Measurements from ENCODE around the gene ZBTB7C. TPM values are rescaled to one million over a fixed set of nuclear protein-coding genes. Genes with fewer than 3 reads are reported as not detected.

ZBTB7C gene
- total RNA-seq, 5 donors from 2014 or later (not counting 1 experiment from before 2014, with no cell fraction given), result 0.06 TPM; not detected in 4

GRCh38 chr18:48387300-48387699 lies 21.9 kb downstream of the ZBTB7C start:
- Histone ChIP-seq H3K27me3 (replicated peaks in 1 of 2; ENCODE audit: control insufficient read depth in 2 of 2, extremely low read depth in 1 of 2, insufficient read depth in 2 of 2, low read length in 1 of 2) (peaks cover 2 to 20% of the 10 kb centered on the region in 2 experiments), H3K27ac (ENCODE audit: low read length) (no peak overlapping the region), H3K4me1 (ENCODE audit: control insufficient read depth in 1 of 2, extremely low read depth in 1 of 2, insufficient read depth in 2 of 2, low read length in 2 of 2) (no peaks in the 10 kb centered on the region), H3K4me3 (ENCODE audit: control insufficient read depth in 1 of 2, extremely low read depth in 1 of 2, low read length in 1 of 2) (no peak overlapping the region), H3K36me3 (ENCODE audit: control insufficient read depth in 2 of 2, extremely low read depth in 1 of 2, insufficient read depth in 1 of 2, low read length in 1 of 2) (no peaks in the 10 kb centered on the region), H3K9me3 (no peaks in the 10 kb centered on the region)
- Mint-ChIP-seq H3K27me3 (peaks cover 41 to 49% of the 10 kb centered on the region in 2 donors), H3K4me1 (no peaks in the 10 kb centered on the region), H3K9me3 (no peaks in the 10 kb centered on the region), H3K36me3 (no peaks in the 10 kb centered on the region), H3K27ac (no peak overlapping the region), H3K4me3 (no peak overlapping the region)
- CTCF ChIA-PET, result no interaction called here
- no peak for ATAC-seq (replicated peaks in 1 of 4)
- POLR2A ChIA-PET, result no interaction called here
- no CpG with 5 or more reads among the region's 1 CpG for whole genome bisulfite sequencing (ENCODE audit: insufficient coverage)
- no peak for DNase-seq

- no peak overlapping the region for H3K27ac ChIP-seq (ENCODE audit: low read length)
- H3K9me3 ChIP-seq, result no peaks in the 10 kb centered on the region
- ATAC-seq (replicated peaks in 1 of 4) (no peak), DNase-seq (no peak)
- ChIA-PET CTCF (no interaction called here), POLR2A (no interaction called here)
- WGBS (ENCODE audit: insufficient coverage), result 38% methylated on average over 8 of the region's 12 CpGs
- H3K4me1 ChIP-seq (ENCODE audit: control insufficient read depth in 1 of 2, extremely low read depth in 1 of 2, insufficient read depth in 2 of 2, low read length in 2 of 2), result no peaks in the 10 kb centered on the region
- Mint-ChIP-seq H3K27ac (no peak overlapping the region), H3K9me3 (no peaks in the 10 kb centered on the region), H3K27me3 (peaks cover 26 to 33% of the 10 kb centered on the region in 2 donors), H3K4me1 (no peaks in the 10 kb centered on the region), H3K4me3 (no peak overlapping the region), H3K36me3 (no peaks in the 10 kb centered on the region)
- H3K27me3 ChIP-seq (replicated peaks in 1 of 2; ENCODE audit: control insufficient read depth in 2 of 2, extremely low read depth in 1 of 2, insufficient read depth in 2 of 2, low read length in 1 of 2), result peaks cover 5 to 18% of the 10 kb centered on the region in 2 experiments
- H3K36me3 ChIP-seq (ENCODE audit: control insufficient read depth in 2 of 2, extremely low read depth in 1 of 2, insufficient read depth in 1 of 2, low read length in 1 of 2), result no peaks in the 10 kb centered on the region
- H3K4me3 ChIP-seq (ENCODE audit: control insufficient read depth in 1 of 2, extremely low read depth in 1 of 2, low read length in 1 of 2), result no peak overlapping the region
These were observed 23.6 kb downstream of the ZBTB7C start for GRCh38 chr18:48385596-48385995.

- no peaks in the 10 kb centered on the region for H3K4me1 ChIP-seq (ENCODE audit: control insufficient read depth in 1 of 2, extremely low read depth in 1 of 2, insufficient read depth in 2 of 2, low read length in 2 of 2)
- Mint-ChIP-seq H3K4me3 (no peak overlapping the region), H3K27ac (no peak overlapping the region), H3K9me3 (no peaks in the 10 kb centered on the region), H3K27me3 (peaks cover 18 to 25% of the 10 kb centered on the region in 2 donors), H3K4me1 (no peaks in the 10 kb centered on the region), H3K36me3 (no peaks in the 10 kb centered on the region)
- H3K27me3 ChIP-seq (replicated peaks in 1 of 2; ENCODE audit: control insufficient read depth in 2 of 2, extremely low read depth in 1 of 2, insufficient read depth in 2 of 2, low read length in 1 of 2), result peaks cover 15 to 16% of the 10 kb centered on the region in 2 experiments
- CTCF ChIA-PET, result no interaction called here
- no peak overlapping the region for H3K27ac ChIP-seq (ENCODE audit: low read length)
- no peak overlapping the region for H3K4me3 ChIP-seq (ENCODE audit: control insufficient read depth in 1 of 2, extremely low read depth in 1 of 2, low read length in 1 of 2)
- H3K9me3 ChIP-seq, result no peaks in the 10 kb centered on the region
- no CpG with 5 or more reads among the region's 3 CpGs for WGBS (ENCODE audit: insufficient coverage)
- POLR2A ChIA-PET, result no interaction called here
- H3K36me3 ChIP-seq (ENCODE audit: control insufficient read depth in 2 of 2, extremely low read depth in 1 of 2, insufficient read depth in 1 of 2, low read length in 1 of 2), result no peaks in the 10 kb centered on the region
- ATAC-seq (replicated peaks in 1 of 4) (no peak), DNase-seq (no peak)
These were observed 32.2 kb downstream of the ZBTB7C start for GRCh38 chr18:48376934-48377333.

GRCh38 chr18:48376406-48376805 lies 32.8 kb downstream of the ZBTB7C start:
- ATAC-seq (replicated peaks in 1 of 4) (no peak), DNase-seq (no peak)
- peaks cover 18 to 25% of the 10 kb centered on the region in 2 donors for H3K27me3 Mint-ChIP-seq
- no peak overlapping the region for H3K27ac Mint-ChIP-seq
- no peaks in the 10 kb centered on the region for H3K4me1 Mint-ChIP-seq
- Histone ChIP-seq H3K36me3 (ENCODE audit: control insufficient read depth in 2 of 2, extremely low read depth in 1 of 2, insufficient read depth in 1 of 2, low read length in 1 of 2) (no peaks in the 10 kb centered on the region), H3K4me1 (ENCODE audit: control insufficient read depth in 1 of 2, extremely low read depth in 1 of 2, insufficient read depth in 2 of 2, low read length in 2 of 2) (no peaks in the 10 kb centered on the region), H3K4me3 (ENCODE audit: control insufficient read depth in 1 of 2, extremely low read depth in 1 of 2, low read length in 1 of 2) (no peak overlapping the region), H3K27me3 (replicated peaks in 1 of 2; ENCODE audit: control insufficient read depth in 2 of 2, extremely low read depth in 1 of 2, insufficient read depth in 2 of 2, low read length in 1 of 2) (peaks cover 12 to 19% of the 10 kb centered on the region in 2 experiments), H3K27ac (ENCODE audit: low read length) (no peak overlapping the region), H3K9me3 (no peaks in the 10 kb centered on the region)
- no peak overlapping the region for H3K4me3 Mint-ChIP-seq
- POLR2A ChIA-PET, result no interaction called here
- no peaks in the 10 kb centered on the region for H3K9me3 Mint-ChIP-seq
- H3K36me3 Mint-ChIP-seq, result no peaks in the 10 kb centered on the region
- CTCF ChIA-PET, result no interaction called here
- WGBS (ENCODE audit: insufficient coverage), result 47% methylated on average over 5 of the region's 6 CpGs

- WGBS (ENCODE audit: insufficient coverage), result 92% methylated on average over 3 of the region's 7 CpGs
- H3K27ac ChIP-seq (ENCODE audit: low read length), result no peak overlapping the region
- no peak for ATAC-seq (replicated peaks in 1 of 4)
These were observed 33.9 kb downstream of the ZBTB7C start for GRCh38 chr18:48375150-48375800.

GRCh38 chr18:48374423-48375149 lies 34.6 kb downstream of the ZBTB7C start:
- no peak for DNase-seq
- H3K36me3 ChIP-seq (ENCODE audit: control insufficient read depth in 2 of 2, extremely low read depth in 1 of 2, insufficient read depth in 1 of 2, low read length in 1 of 2), result no peaks in the 10 kb centered on the region
- H3K4me1 ChIP-seq (ENCODE audit: control insufficient read depth in 1 of 2, extremely low read depth in 1 of 2, insufficient read depth in 2 of 2, low read length in 2 of 2), result no peaks in the 10 kb centered on the region
- peaks cover 15 to 25% of the 10 kb centered on the region in 2 donors for H3K27me3 Mint-ChIP-seq
- ChIA-PET CTCF (no interaction called here), POLR2A (no interaction called here)
- peaks cover 2 to 5% (median 4%) of the 10 kb centered on the region in 3 donors for H3K9me3 Mint-ChIP-seq
- H3K9me3 ChIP-seq, result no peaks in the 10 kb centered on the region
- H3K4me3 ChIP-seq (ENCODE audit: control insufficient read depth in 1 of 2, extremely low read depth in 1 of 2, low read length in 1 of 2), result no peak overlapping the region
- no peaks in the 10 kb centered on the region for H3K4me1 Mint-ChIP-seq
- 48% methylated on average over 3 of the region's 7 CpGs for WGBS (ENCODE audit: insufficient coverage)
- peaks cover 9 to 19% of the 10 kb centered on the region in 2 experiments for H3K27me3 ChIP-seq (replicated peaks in 1 of 2; ENCODE audit: control insufficient read depth in 2 of 2, extremely low read depth in 1 of 2, insufficient read depth in 2 of 2, low read length in 1 of 2)
- ATAC-seq (replicated peaks in 1 of 4), result no peak
- no peaks in the 10 kb centered on the region for H3K36me3 Mint-ChIP-seq
- no peak overlapping the region for H3K27ac Mint-ChIP-seq
- H3K27ac ChIP-seq (ENCODE audit: low read length), result no peak overlapping the region
- H3K4me3 Mint-ChIP-seq, result no peak overlapping the region

More at GRCh38 chr18:48375150-48375800, 33.9 kb downstream of the ZBTB7C start:
- H3K27me3 Mint-ChIP-seq, result peaks cover 18 to 25% of the 10 kb centered on the region in 2 donors
- Histone ChIP-seq H3K36me3 (ENCODE audit: control insufficient read depth in 2 of 2, extremely low read depth in 1 of 2, insufficient read depth in 1 of 2, low read length in 1 of 2) (no peaks in the 10 kb centered on the region), H3K4me1 (ENCODE audit: control insufficient read depth in 1 of 2, extremely low read depth in 1 of 2, insufficient read depth in 2 of 2, low read length in 2 of 2) (no peaks in the 10 kb centered on the region), H3K4me3 (ENCODE audit: control insufficient read depth in 1 of 2, extremely low read depth in 1 of 2, low read length in 1 of 2) (no peak overlapping the region), H3K9me3 (no peaks in the 10 kb centered on the region), H3K27me3 (replicated peaks in 1 of 2; ENCODE audit: control insufficient read depth in 2 of 2, extremely low read depth in 1 of 2, insufficient read depth in 2 of 2, low read length in 1 of 2) (peaks cover 9 to 19% of the 10 kb centered on the region in 2 experiments)
- ChIA-PET CTCF (no interaction called here), POLR2A (no interaction called here)
- no peak for DNase-seq
- no peaks in the 10 kb centered on the region for H3K4me1 Mint-ChIP-seq
- no peaks in the 10 kb centered on the region for H3K36me3 Mint-ChIP-seq
- H3K9me3 Mint-ChIP-seq, result no peaks in the 10 kb centered on the region
- no peak overlapping the region for H3K4me3 Mint-ChIP-seq
- no peak overlapping the region for H3K27ac Mint-ChIP-seq
